ENCODE results near the gene HERC3. TPM values are rescaled to one million over a fixed set of nuclear protein-coding genes. Genes with fewer than 3 reads are reported as not detected.

The HERC3 gene
- total RNA-seq, 1 experiment from 2014 or later, result 16.9 TPM

GRCh38 chr4:88690355-88690754, 98.1 kb downstream of the HERC3 start:
- no peak overlapping the region for H2AFZ ChIP-seq
- intact Hi-C loops (cut with micrococcal nuclease; ENCODE audit: unreplicated experiment), result no loop called here
- H3K36me3 ChIP-seq (ENCODE audit: low read depth), result no peaks in the 10 kb centered on the region
- no peaks in the 10 kb centered on the region for H3K4me1 ChIP-seq (replicated peaks; ENCODE audit: insufficient read depth)
- ChIA-PET POLR2A (ENCODE audit: unreplicated experiment) (no interaction called here), CTCF (no interaction called here)
- no peak overlapping the region for H3K4me2 ChIP-seq
- no peaks in the 10 kb centered on the region for H3K79me2 ChIP-seq (ENCODE audit: low read depth)
- TF ChIP-seq EZH2 (IDR thresholded peaks at IDR 0.05; ENCODE audit: low read depth) (no peak), CTCF (conservative IDR thresholded peaks at IDR 0.05) (no peak)
- no peaks in the 10 kb centered on the region for H4K20me1 ChIP-seq (ENCODE audit: insufficient read depth)
- H3K9me3 ChIP-seq (ENCODE audit: insufficient read depth, low read depth), result no peaks in the 10 kb centered on the region
- no peaks in the 10 kb centered on the region for H3F3A ChIP-seq (ENCODE audit: insufficient read depth, low read depth)
- BruUV-seq (replicated peaks), result no TSS peak
- H3K27me3 ChIP-seq (ENCODE audit: insufficient read depth, low read depth), result no peaks in the 10 kb centered on the region
- H3K9me2 ChIP-seq (ENCODE audit: insufficient read depth), result no peaks in the 10 kb centered on the region
- DNase-seq, result no peak
- no peak overlapping the region for H3K27ac ChIP-seq
- no peak overlapping the region for H3K4me3 ChIP-seq

GRCh38 chr4:88693792-88694191, 101.5 kb downstream of the HERC3 start:
- H3K4me2 ChIP-seq, result no peak overlapping the region
- intact Hi-C loops (cut with micrococcal nuclease; ENCODE audit: unreplicated experiment), result no loop called here
- no peaks in the 10 kb centered on the region for H3F3A ChIP-seq (ENCODE audit: insufficient read depth, low read depth)

GRCh38 chr4:88696630-88697029, 104.3 kb downstream of the HERC3 start:
- H4K20me1 ChIP-seq (ENCODE audit: insufficient read depth), result no peaks in the 10 kb centered on the region
- POLR2A ChIA-PET (ENCODE audit: unreplicated experiment), result interaction anchor here (0.7 kb wide), 1 partner anchor 49 kb away, joined by 3 read pairs; no protein-coding TSS in a partner anchor
- no peaks in the 10 kb centered on the region for H3K9me2 ChIP-seq (ENCODE audit: insufficient read depth)
- H3K79me2 ChIP-seq (ENCODE audit: low read depth), result no peaks in the 10 kb centered on the region
- H3F3A ChIP-seq (ENCODE audit: insufficient read depth, low read depth), result no peaks in the 10 kb centered on the region
- no TSS peak for BruUV-seq (replicated peaks)
- peak overlapping the region; percentile 67; the same call in 1 of the 2 replicates for H3K4me2 ChIP-seq
- no peak for TF ChIP-seq EZH2 (IDR thresholded peaks at IDR 0.05; ENCODE audit: low read depth)
- TF ChIP-seq CTCF (conservative IDR thresholded peaks at IDR 0.05), result no peak
- no peak overlapping the region for H3K27ac ChIP-seq
- DNase-seq, result no peak
- H3K27me3 ChIP-seq (ENCODE audit: insufficient read depth, low read depth), result no peaks in the 10 kb centered on the region
- H3K4me3 ChIP-seq, result no peak overlapping the region
- CTCF ChIA-PET, result no interaction called here
- no peak overlapping the region for H2AFZ ChIP-seq
- intact Hi-C loops (cut with micrococcal nuclease; ENCODE audit: unreplicated experiment), result no loop called here
- no peaks in the 10 kb centered on the region for H3K4me1 ChIP-seq (replicated peaks; ENCODE audit: insufficient read depth)
- no peaks in the 10 kb centered on the region for H3K36me3 ChIP-seq (ENCODE audit: low read depth)
- no peaks in the 10 kb centered on the region for H3K9me3 ChIP-seq (ENCODE audit: insufficient read depth, low read depth)

More at GRCh38 chr4:88693792-88694191, 101.5 kb downstream of the HERC3 start:
- Histone ChIP-seq H3K4me3 (no peak overlapping the region), H3K79me2 (ENCODE audit: low read depth) (no peaks in the 10 kb centered on the region), H3K27me3 (ENCODE audit: insufficient read depth, low read depth) (no peaks in the 10 kb centered on the region), H3K9me3 (ENCODE audit: insufficient read depth, low read depth) (no peaks in the 10 kb centered on the region), H3K9me2 (ENCODE audit: insufficient read depth) (no peaks in the 10 kb centered on the region), H4K20me1 (ENCODE audit: insufficient read depth) (no peaks in the 10 kb centered on the region), H3K4me1 (replicated peaks; ENCODE audit: insufficient read depth) (no peaks in the 10 kb centered on the region), H3K36me3 (ENCODE audit: low read depth) (no peaks in the 10 kb centered on the region), H3K27ac (no peak overlapping the region), H2AFZ (no peak overlapping the region)
- TF ChIP-seq CTCF (conservative IDR thresholded peaks at IDR 0.05) (no peak), EZH2 (IDR thresholded peaks at IDR 0.05; ENCODE audit: low read depth) (no peak)
- no TSS peak for BruUV-seq (replicated peaks)
- ChIA-PET CTCF (no interaction called here), POLR2A (ENCODE audit: unreplicated experiment) (no interaction called here)
- DNase-seq, result no peak
